ENCODE results near the gene NKTR.

The NKTR gene

DNA sequence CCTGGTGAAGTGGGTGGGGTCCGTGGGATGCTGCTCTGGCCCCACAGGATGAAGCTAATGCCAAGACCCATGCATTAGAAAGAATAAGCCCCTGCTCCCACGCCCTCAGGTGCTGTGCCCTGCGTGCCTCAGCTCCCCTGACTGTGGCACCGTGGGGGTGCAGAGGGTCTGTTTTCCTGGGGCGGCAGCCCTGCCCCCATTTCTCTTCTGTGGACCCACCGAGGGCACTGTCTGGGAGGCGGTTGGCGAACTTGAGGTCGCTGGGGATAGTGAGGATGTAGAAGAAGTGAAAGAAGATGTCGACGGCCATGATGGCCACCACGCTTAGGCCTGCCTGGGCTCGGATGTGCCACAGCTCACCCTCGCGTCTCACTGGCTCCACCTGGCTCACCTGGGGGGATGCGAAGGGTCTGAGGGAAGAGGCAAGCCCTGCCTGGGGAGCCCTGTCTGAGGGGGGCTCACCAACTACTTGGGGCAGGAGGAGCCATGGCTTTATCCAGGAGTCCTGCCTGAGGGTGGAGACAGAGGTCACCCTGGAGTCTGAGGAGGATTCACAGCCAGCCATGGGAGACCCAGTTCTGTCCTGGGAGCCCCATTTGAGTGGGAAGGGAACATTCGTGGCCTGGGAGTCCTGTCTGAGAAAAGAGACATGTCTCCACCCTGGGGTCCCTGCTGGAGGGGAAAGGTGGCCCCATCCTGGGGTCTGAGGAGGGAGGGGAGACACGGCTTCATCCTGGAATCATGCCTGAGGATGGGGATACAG lies 97.0 kb downstream of the NKTR start:
- no peak overlapping the region for H3K9ac ChIP-seq
- no peaks in the 10 kb centered on the region for H3K36me3 ChIP-seq (ENCODE audit: insufficient read depth)
- no peaks in the 10 kb centered on the region for H3K79me2 ChIP-seq (ENCODE audit: insufficient read depth, low read depth)
- TF ChIP-seq, protein P1, sequence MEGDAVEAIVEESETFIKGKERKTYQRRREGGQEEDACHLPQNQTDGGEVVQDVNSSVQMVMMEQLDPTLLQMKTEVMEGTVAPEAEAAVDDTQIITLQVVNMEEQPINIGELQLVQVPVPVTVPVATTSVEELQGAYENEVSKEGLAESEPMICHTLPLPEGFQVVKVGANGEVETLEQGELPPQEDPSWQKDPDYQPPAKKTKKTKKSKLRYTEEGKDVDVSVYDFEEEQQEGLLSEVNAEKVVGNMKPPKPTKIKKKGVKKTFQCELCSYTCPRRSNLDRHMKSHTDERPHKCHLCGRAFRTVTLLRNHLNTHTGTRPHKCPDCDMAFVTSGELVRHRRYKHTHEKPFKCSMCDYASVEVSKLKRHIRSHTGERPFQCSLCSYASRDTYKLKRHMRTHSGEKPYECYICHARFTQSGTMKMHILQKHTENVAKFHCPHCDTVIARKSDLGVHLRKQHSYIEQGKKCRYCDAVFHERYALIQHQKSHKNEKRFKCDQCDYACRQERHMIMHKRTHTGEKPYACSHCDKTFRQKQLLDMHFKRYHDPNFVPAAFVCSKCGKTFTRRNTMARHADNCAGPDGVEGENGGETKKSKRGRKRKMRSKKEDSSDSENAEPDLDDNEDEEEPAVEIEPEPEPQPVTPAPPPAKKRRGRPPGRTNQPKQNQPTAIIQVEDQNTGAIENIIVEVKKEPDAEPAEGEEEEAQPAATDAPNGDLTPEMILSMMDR (conservative IDR thresholded peaks at IDR 0.05; ENCODE audit: low read depth, low read length), result no peak
- no peak overlapping the region for H3K27ac ChIP-seq
- no peak overlapping the region for H3K4me2 ChIP-seq
- no peak overlapping the region for H3K4me3 ChIP-seq (IDR thresholded peaks at IDR 0.05; ENCODE audit: insufficient read depth, low read depth, low read length)
- no peaks in the 10 kb centered on the region for H3K27me3 ChIP-seq (ENCODE audit: insufficient read depth, low read depth)
- peaks cover 18% of the 10 kb centered on the region for H3K4me1 ChIP-seq (ENCODE audit: low read depth, poor library complexity, severe bottlenecking)
- no peaks in the 10 kb centered on the region for H4K20me1 ChIP-seq (ENCODE audit: insufficient read depth)
- no peak overlapping the region for H2AFZ ChIP-seq (ENCODE audit: low read depth)
